Measurements from ENCODE around the gene EARS2. TPM values are rescaled to one million over a fixed set of nuclear protein-coding genes. Genes with fewer than 3 reads are reported as not detected.
"Not testable (repeated sequence)": the region's sequence is repeated elsewhere in the genome, so short reads cannot be mapped to it uniquely, and the experiment has no call there.

Gene EARS2
- total RNA-seq, 2 donors from 2014 or later: 15.3 to 18.1 TPM

DNA sequence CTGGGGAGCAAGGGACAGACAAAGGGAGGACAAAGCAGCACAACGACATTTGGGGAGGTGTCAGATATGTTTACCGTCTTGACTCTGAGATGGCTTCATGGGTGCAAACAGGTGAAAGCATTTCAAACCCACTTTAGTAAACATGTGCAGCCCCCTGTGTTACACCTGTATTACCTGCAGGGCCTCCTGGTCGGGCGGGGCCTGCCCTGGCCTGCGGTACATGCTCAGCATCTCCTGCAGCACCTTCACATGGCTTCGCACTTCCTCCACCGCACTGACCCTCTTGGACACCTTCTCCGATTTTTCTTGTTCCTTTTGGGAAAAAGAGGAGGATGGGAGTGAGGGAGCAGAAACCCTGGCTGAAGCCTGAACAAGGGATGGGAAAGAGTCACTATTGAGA lies 71.3 kb downstream of the EARS2 start:
- Histone ChIP-seq H3K36me3 (peaks cover 89% of the 10 kb centered on the region), H3K27me3 (no peaks in the 10 kb centered on the region), H3K27ac (no peak overlapping the region), H3K4me1 (no peaks in the 10 kb centered on the region), H3K9me3 (no peaks in the 10 kb centered on the region), H3K4me3 (no peak overlapping the region)
- TF ChIP-seq, protein P1, sequence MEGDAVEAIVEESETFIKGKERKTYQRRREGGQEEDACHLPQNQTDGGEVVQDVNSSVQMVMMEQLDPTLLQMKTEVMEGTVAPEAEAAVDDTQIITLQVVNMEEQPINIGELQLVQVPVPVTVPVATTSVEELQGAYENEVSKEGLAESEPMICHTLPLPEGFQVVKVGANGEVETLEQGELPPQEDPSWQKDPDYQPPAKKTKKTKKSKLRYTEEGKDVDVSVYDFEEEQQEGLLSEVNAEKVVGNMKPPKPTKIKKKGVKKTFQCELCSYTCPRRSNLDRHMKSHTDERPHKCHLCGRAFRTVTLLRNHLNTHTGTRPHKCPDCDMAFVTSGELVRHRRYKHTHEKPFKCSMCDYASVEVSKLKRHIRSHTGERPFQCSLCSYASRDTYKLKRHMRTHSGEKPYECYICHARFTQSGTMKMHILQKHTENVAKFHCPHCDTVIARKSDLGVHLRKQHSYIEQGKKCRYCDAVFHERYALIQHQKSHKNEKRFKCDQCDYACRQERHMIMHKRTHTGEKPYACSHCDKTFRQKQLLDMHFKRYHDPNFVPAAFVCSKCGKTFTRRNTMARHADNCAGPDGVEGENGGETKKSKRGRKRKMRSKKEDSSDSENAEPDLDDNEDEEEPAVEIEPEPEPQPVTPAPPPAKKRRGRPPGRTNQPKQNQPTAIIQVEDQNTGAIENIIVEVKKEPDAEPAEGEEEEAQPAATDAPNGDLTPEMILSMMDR (IDR thresholded peaks at IDR 0.05): no peak
- DNase-seq (ENCODE audit: low spot score): no peak

DNA sequence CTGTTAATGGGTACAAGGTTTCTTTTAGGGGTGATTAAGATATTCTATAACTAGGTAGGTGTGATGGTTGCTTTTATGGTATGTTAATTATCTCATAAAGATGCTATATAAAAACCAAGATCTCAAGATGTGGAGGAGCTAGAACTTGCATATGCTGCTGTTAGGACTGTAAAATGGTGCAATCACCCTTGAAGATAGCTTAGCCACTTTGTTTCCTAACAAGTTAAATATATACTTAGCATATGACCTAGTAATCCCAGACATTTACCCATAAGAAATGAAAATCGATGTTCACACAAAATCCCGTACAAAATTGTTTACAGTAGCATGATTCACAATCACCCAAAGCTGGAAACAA lies 71.9 kb downstream of the EARS2 start:
- Histone ChIP-seq H3K27ac (no peak overlapping the region), H3K27me3 (no peaks in the 10 kb centered on the region), H3K36me3 (peaks cover 89% of the 10 kb centered on the region), H3K4me1 (no peaks in the 10 kb centered on the region), H3K4me3 (no peak overlapping the region), H3K9me3 (no peaks in the 10 kb centered on the region)
- DNase-seq (ENCODE audit: low spot score): no peak
- TF ChIP-seq, protein P1 (IDR thresholded peaks at IDR 0.05): no peak

DNA sequence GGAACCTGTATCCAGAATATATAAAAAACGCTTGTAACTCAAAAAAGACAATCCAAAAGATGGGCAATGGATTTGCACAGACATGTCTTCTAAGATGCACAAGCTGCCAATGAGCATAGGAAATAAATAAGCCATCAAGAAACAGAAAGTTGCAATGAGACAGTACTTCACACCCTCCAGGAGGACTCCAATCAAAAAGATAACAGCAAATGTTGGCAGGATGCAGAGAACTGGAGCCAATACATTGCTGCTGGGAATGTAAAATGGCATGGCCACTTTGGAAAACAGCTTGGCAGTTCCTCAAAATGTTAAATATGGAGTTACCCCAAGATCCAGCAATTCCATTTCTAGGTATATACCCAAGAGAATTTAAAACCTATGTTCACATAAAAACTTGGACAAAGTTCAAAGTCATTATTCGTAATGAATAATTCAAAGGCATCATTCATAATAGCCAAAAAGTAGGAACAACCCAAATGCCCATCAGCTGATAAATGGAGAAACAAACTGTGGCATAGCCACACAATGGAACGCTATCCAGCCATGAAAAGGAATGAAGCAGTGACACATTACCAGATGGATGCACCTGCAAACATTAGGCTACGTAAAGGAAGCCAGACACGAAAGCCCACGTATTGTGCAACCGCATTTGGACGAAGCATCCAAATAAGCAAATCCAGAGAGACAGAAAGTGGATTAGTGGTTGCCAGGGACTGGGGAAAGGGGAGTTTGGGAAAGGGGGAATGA lies 72.5 kb downstream of the EARS2 start:
- Histone ChIP-seq H3K27me3 (no peaks in the 10 kb centered on the region), H3K4me1 (no peaks in the 10 kb centered on the region), H3K4me3 (no peak overlapping the region), H3K9me3 (no peaks in the 10 kb centered on the region), H3K36me3 (peaks cover 89% of the 10 kb centered on the region), H3K27ac (no peak overlapping the region)
- DNase-seq (ENCODE audit: low spot score): no peak
- TF ChIP-seq, protein P1 (IDR thresholded peaks at IDR 0.05): no peak

DNA sequence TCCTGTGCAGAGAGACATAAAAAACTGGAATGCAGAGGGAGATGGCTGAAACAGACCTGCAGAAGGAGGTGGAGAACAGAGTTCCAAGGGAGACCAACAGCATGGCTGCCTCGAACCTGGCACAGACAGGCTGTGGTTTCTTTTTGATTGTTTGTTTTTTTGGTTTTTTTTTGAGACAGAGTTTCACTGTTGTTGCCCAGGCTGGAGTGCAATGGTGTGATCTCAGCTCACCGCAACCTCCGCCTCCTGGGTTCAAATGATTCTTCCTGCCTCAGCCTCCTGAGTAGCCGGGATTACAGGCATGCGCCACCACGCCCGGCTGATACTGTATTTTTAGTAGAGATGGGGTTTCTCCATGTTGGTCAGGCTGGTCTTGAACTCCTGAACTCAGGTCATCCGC lies 73.7 kb downstream of the EARS2 start:
- not testable (repeated sequence) for H3K4me1 ChIP-seq; H3K4me3 ChIP-seq; H3K27me3 ChIP-seq; DNase-seq (ENCODE audit: low spot score); H3K27ac ChIP-seq; H3K9me3 ChIP-seq
- H3K36me3 ChIP-seq: peaks cover 89% of the 10 kb centered on the region

DNA sequence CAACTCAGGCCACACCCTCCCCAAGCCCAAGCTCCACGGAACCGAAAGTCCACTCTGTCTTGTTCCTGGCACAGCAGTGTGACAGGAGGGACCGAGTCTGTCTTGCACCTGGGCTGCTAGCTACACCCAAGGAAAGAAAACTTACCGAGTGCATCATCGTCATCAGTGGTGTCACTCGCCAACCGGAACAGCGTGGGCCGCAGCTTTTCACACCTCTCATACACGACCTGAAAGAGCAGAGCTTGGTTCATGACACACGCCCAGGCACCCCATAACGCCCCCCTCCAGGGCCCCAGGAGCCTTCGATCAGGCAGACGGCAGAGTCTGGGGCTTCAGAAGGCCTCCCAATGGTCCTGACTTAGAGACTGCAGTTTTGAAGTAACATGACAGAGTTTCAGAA lies 74.4 kb downstream of the EARS2 start:
- Histone ChIP-seq H3K36me3 (peaks cover 89% of the 10 kb centered on the region), H3K9me3 (no peaks in the 10 kb centered on the region), H3K27ac (no peak overlapping the region), H3K27me3 (no peaks in the 10 kb centered on the region), H3K4me3 (no peak overlapping the region), H3K4me1 (no peaks in the 10 kb centered on the region)
- no peak for DNase-seq (ENCODE audit: low spot score)
- TF ChIP-seq, protein P1 (IDR thresholded peaks at IDR 0.05): no peak

DNA sequence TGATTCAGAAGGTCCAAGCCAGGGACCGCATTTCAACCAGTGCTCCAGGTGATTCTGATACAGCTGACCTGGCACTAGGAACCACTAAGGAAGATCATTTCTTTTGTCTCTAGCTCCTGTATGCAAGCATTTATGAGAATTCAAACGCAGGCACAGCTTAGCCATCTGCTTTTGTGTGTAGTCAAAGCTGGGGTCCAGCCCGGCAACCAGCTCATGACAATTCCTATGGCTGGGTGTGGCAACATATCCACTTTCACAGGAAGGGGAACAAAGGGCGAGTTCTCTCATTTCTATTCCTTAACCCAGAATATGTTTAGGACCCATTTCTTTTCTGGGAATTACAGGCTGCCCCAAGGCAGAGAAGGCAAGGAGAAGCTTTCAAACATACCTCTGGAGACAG lies 76.9 kb downstream of the EARS2 start:
- TF ChIP-seq, protein P1 (IDR thresholded peaks at IDR 0.05): no peak
- no peak for DNase-seq (ENCODE audit: low spot score)
- Histone ChIP-seq H3K27ac (no peak overlapping the region), H3K27me3 (no peaks in the 10 kb centered on the region), H3K4me3 (no peak overlapping the region), H3K36me3 (peaks cover 90% of the 10 kb centered on the region), H3K9me3 (no peaks in the 10 kb centered on the region), H3K4me1 (no peaks in the 10 kb centered on the region)
